Endometrial microvascular endothelial cells (primary cell): ENCODE measurements around the gene KIAA0753. TPM values are rescaled to one million over a fixed set of nuclear protein-coding genes. Genes with fewer than 3 reads are reported as not detected.
"Not testable (repeated sequence)": the region's sequence is repeated elsewhere in the genome, so short reads cannot be mapped to it uniquely, and the experiment has no call there.

Experiments
- in situ Hi-C: cut with HindIII; loops from 2 replicates; pipeline ENCODE4 v1.10.0; 2017; ENCODE audit warnings: low sequenced_read_pairs, low pct_unique_long_range_greater_than_20kb; ENCODE audit errors: inconsistent ontology term
- total RNA-seq: library from RNA; depleted of rRNA; stranded (reverse); fragments of >200 nt; gene quantifications from one replicate; pipeline ENCODE4 v1.2.3, GENCODE V29; 2015; ENCODE audit errors: inconsistent ontology term

Gene KIAA0753
- total RNA-seq, 1 donor from 2014 or later, result 6.2 TPM

- in situ Hi-C loops, result no loop called here
Observed at GRCh38 chr17:6670571-6670970, 30.1 kb upstream of the KIAA0753 start.

GRCh38 chr17:6669479-6670212 is 29.1 kb upstream of the KIAA0753 start:
- in situ Hi-C loops, result no loop called here

GRCh38 chr17:6668727-6669425 is 28.4 kb upstream of the KIAA0753 start:
- in situ Hi-C loops, result no loop called here

GRCh38 chr17:6668219-6668618 is 27.7 kb upstream of the KIAA0753 start:
- in situ Hi-C loops, result no loop called here

- in situ Hi-C loops, result no loop called here
Observed at GRCh38 chr17:6667516-6667915, 27.0 kb upstream of the KIAA0753 start.

GRCh38 chr17:6666557-6666956 is 26.0 kb upstream of the KIAA0753 start:
- in situ Hi-C loops, result no loop called here

GRCh38 chr17:6666077-6666521 is 25.6 kb upstream of the KIAA0753 start:
- in situ Hi-C loops, result no loop called here

- in situ Hi-C loops, result not testable (repeated sequence)
Observed at GRCh38 chr17:6663200-6663599, 22.7 kb upstream of the KIAA0753 start.

- in situ Hi-C loops, result no loop called here
Observed at GRCh38 chr17:6661464-6661848, 20.9 kb upstream of the KIAA0753 start.

- in situ Hi-C loops, result no loop called here
Observed at GRCh38 chr17:6660805-6661463, 20.4 kb upstream of the KIAA0753 start.

GRCh38 chr17:6660101-6660500 is 19.6 kb upstream of the KIAA0753 start:
- in situ Hi-C loops, result no loop called here

GRCh38 chr17:6658411-6658810 is 17.9 kb upstream of the KIAA0753 start:
- in situ Hi-C loops, result not testable (repeated sequence)

GRCh38 chr17:6657633-6658287 is 17.2 kb upstream of the KIAA0753 start:
- in situ Hi-C loops, result no loop called here

GRCh38 chr17:6656797-6657632 is 16.5 kb upstream of the KIAA0753 start:
- in situ Hi-C loops, result not testable (repeated sequence)

GRCh38 chr17:6655732-6656361 is 15.3 kb upstream of the KIAA0753 start:
- in situ Hi-C loops, result not testable (repeated sequence)

- in situ Hi-C loops, result no loop called here
Observed at GRCh38 chr17:6654841-6655731, 14.6 kb upstream of the KIAA0753 start.

- in situ Hi-C loops, result no loop called here
Observed at GRCh38 chr17:6651919-6652452, 11.5 kb upstream of the KIAA0753 start.
